Measurements from ENCODE around the gene ERF.

Gene ERF

DNA sequence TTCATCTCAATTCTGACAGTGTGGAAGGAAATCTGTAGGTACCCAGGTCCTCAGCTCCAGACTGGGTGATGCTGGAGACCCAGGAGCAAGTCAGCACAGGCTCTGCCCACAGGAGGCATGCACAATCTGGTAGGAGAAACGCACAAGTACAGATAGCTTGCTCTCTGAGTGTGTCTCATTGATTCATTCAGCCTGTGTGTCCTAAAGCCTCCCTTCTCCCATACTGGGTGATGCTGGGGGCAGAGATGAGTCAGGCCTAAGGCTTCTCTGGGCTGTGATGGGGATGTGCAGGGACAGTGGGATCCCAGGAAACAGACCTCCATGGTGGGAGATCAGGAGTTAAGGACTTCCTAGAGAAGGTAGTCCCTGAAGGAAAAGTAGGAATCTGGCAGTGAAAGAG is 28.0 kb downstream of the ERF start:
- TF ChIP-seq, protein P1, sequence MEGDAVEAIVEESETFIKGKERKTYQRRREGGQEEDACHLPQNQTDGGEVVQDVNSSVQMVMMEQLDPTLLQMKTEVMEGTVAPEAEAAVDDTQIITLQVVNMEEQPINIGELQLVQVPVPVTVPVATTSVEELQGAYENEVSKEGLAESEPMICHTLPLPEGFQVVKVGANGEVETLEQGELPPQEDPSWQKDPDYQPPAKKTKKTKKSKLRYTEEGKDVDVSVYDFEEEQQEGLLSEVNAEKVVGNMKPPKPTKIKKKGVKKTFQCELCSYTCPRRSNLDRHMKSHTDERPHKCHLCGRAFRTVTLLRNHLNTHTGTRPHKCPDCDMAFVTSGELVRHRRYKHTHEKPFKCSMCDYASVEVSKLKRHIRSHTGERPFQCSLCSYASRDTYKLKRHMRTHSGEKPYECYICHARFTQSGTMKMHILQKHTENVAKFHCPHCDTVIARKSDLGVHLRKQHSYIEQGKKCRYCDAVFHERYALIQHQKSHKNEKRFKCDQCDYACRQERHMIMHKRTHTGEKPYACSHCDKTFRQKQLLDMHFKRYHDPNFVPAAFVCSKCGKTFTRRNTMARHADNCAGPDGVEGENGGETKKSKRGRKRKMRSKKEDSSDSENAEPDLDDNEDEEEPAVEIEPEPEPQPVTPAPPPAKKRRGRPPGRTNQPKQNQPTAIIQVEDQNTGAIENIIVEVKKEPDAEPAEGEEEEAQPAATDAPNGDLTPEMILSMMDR (IDR thresholded peaks at IDR 0.05; ENCODE audit: low read depth, low read length, poor library complexity, severe bottlenecking) = no peak
- no peak for TF ChIP-seq EZH2phosphoT487 (IDR thresholded peaks at IDR 0.05; ENCODE audit: borderline replicate concordance, low read length)
- peaks cover 83% of the 10 kb centered on the region for H3K36me3 ChIP-seq (ENCODE audit: control insufficient read depth, low read length)

DNA sequence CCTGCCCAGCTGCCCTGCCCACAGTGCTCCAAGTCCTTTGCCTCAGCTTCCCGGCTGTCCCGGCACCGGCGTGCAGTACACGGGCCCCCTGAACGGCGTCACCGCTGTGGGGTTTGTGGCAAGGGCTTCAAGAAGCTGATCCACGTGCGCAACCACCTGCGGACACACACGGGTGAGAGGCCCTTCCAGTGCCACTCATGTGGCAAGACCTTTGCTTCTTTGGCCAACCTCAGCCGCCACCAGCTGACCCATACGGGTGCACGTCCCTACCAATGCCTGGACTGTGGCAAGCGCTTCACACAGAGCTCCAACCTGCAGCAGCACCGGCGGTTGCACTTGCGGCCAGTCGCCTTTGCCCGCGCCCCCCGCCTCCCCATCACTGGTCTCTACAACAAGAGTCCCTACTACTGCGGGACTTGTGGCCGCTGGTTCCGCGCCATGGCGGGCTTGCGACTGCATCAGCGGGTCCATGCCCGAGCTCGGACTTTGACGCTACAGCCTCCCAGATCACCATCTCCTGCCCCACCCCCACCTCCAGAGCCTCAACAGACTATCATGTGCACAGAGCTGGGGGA is 29.1 kb downstream of the ERF start:
- Histone ChIP-seq H3K27ac (ENCODE audit: low read depth, low read length) (no peak overlapping the region), H3K4me3 (ENCODE audit: low read length) (no peak overlapping the region), H4K20me1 (ENCODE audit: control insufficient read depth, insufficient read depth, low read depth, low read length) (no peaks in the 10 kb centered on the region; the same call in 1 of the 2 replicates), H3F3A (ENCODE audit: control insufficient read depth, insufficient read depth) (no peaks in the 10 kb centered on the region), H3K27me3 (ENCODE audit: control insufficient read depth, low read length) (no peaks in the 10 kb centered on the region), H3K36me3 (ENCODE audit: control insufficient read depth, low read length) (peaks cover 76% of the 10 kb centered on the region), H3K9me3 (ENCODE audit: control insufficient read depth, insufficient read depth, low read length) (no peaks in the 10 kb centered on the region), H3K9me2 (replicated peaks; ENCODE audit: control insufficient read depth, low read length) (no peaks in the 10 kb centered on the region), H3K4me1 (ENCODE audit: control insufficient read depth, low read length) (peaks cover 12% of the 10 kb centered on the region), H3K79me2 (ENCODE audit: control insufficient read depth, low read length) (peaks cover 66% of the 10 kb centered on the region), H3K4me2 (ENCODE audit: low read length) (no peak overlapping the region)
- TF ChIP-seq, protein P1 (IDR thresholded peaks at IDR 0.05; ENCODE audit: low read depth, low read length, poor library complexity, severe bottlenecking) = no peak
- no peak for TF ChIP-seq EZH2phosphoT487 (IDR thresholded peaks at IDR 0.05; ENCODE audit: borderline replicate concordance, low read length)

More for the DNA sequence above, 28.0 kb downstream of the ERF start:
- H3K9me3 ChIP-seq (ENCODE audit: control insufficient read depth, insufficient read depth, low read length) = no peaks in the 10 kb centered on the region
- no peak overlapping the region for H3K4me3 ChIP-seq (ENCODE audit: low read length)
- no peaks in the 10 kb centered on the region for H3K9me2 ChIP-seq (replicated peaks; ENCODE audit: control insufficient read depth, low read length)
- H4K20me1 ChIP-seq (ENCODE audit: control insufficient read depth, insufficient read depth, low read depth, low read length) = no peaks in the 10 kb centered on the region; the same call in 1 of the 2 replicates
- H3K4me1 ChIP-seq (ENCODE audit: control insufficient read depth, low read length) = peaks cover 3% of the 10 kb centered on the region
- peaks cover 59% of the 10 kb centered on the region for H3K79me2 ChIP-seq (ENCODE audit: control insufficient read depth, low read length)
- H3F3A ChIP-seq (ENCODE audit: control insufficient read depth, insufficient read depth) = peaks cover 6% of the 10 kb centered on the region
- H3K27ac ChIP-seq (ENCODE audit: low read depth, low read length) = no peak overlapping the region
- no peak overlapping the region for H3K4me2 ChIP-seq (ENCODE audit: low read length)
- no peaks in the 10 kb centered on the region for H3K27me3 ChIP-seq (ENCODE audit: control insufficient read depth, low read length)

DNA sequence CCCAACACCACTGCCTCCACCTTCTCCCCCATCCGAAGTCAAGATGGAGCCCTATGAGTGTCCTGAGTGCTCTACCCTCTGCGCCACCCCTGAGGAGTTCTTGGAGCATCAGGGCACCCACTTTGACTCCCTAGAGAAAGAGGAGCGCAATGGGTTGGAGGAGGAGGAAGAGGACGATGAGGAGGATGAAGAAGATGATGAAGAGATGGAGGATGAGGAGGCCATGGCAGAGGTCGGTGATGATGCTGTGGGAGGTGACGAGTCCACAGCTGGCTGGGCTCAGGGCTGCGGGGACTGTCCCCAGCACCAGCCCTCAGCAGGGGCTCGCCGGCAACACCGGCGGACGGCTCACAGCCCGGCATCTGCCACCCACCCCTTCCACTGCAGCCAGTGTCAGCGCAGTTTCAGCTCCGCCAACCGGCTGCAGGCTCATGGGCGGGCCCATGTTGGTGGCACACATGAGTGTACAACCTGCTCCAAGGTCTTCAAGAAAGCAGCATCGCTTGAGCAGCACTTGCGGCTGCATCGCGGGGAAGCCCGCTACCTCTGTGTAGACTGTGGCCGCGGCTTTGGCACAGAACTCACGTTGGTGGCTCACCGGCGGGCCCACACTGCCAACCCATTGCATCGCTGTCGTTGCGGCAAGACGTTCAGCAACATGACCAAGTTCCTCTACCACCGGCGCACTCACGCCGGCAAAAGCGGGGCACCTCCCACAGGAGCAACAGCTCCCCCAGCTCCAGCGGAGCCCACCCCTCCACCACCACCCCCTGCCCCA is 29.8 kb downstream of the ERF start:
- Histone ChIP-seq H3K27ac (ENCODE audit: low read depth, low read length) (no peak overlapping the region), H3K4me2 (ENCODE audit: low read length) (no peak overlapping the region), H3K79me2 (ENCODE audit: control insufficient read depth, low read length) (peaks cover 73% of the 10 kb centered on the region), H3K27me3 (ENCODE audit: control insufficient read depth, low read length) (no peaks in the 10 kb centered on the region), H3K36me3 (ENCODE audit: control insufficient read depth, low read length) (peaks cover 76% of the 10 kb centered on the region), H3K4me3 (ENCODE audit: low read length) (no peak overlapping the region), H3K9me2 (replicated peaks; ENCODE audit: control insufficient read depth, low read length) (no peaks in the 10 kb centered on the region), H3F3A (ENCODE audit: control insufficient read depth, insufficient read depth) (no peaks in the 10 kb centered on the region), H3K9me3 (ENCODE audit: control insufficient read depth, insufficient read depth, low read length) (no peaks in the 10 kb centered on the region), H4K20me1 (ENCODE audit: control insufficient read depth, insufficient read depth, low read depth, low read length) (no peaks in the 10 kb centered on the region; the same call in 1 of the 2 replicates), H3K4me1 (ENCODE audit: control insufficient read depth, low read length) (peaks cover 13% of the 10 kb centered on the region)
- TF ChIP-seq EZH2phosphoT487 (IDR thresholded peaks at IDR 0.05; ENCODE audit: borderline replicate concordance, low read length) = no peak
- TF ChIP-seq, protein P1 (IDR thresholded peaks at IDR 0.05; ENCODE audit: low read depth, low read length, poor library complexity, severe bottlenecking) = no peak

Measured in DOHH2 (cell line).